Retinal pigment epithelial cell (primary cell): Measurements from ENCODE around the gene C1orf226.

Experiments
- DNase-seq: peaks from one replicate; pipeline ENCODE4 v3.0.0-alpha.2; 2010; ENCODE audit warnings: low read depth
- H3K4me3 ChIP-seq: 2 replicates; pipeline ENCODE4 v1.5.1; 2011; ENCODE audit warnings: mild to moderate bottlenecking, low read length, control low read depth, moderate library complexity
- TF ChIP-seq, protein P1 (sequence below): conservative IDR thresholded peaks from 2 replicates; pipeline ENCODE4 v1.5.1; 2011; ENCODE audit warnings: low read depth, low read length, control low read depth, inconsistent platforms

Gene C1orf226, protein sequence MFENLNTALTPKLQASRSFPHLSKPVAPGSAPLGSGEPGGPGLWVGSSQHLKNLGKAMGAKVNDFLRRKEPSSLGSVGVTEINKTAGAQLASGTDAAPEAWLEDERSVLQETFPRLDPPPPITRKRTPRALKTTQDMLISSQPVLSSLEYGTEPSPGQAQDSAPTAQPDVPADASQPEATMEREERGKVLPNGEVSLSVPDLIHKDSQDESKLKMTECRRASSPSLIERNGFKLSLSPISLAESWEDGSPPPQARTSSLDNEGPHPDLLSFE

DNA sequence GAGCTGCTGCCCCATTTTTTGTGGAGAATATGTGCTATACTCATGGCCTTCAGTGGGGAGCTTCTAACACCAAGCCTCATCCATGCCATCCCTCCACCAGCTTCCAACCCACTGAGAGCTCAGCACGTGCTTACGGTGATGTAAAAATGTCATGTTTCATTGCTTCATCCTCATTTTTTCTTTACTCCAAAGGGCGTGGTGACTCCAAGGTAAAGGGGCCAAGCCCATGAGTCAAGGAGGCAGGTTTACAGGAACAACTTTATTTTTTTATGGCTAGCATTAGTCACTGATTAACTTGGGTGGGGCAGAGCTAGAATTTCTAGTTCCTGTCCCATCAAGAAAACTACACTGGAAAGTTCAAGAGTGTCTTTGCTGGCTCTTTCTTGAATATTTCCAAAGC is at the start of gene C1orf226:
Gene C1orf226, plus strand, starts transcription at position 346 of the 400 bp plus-strand sequence. CDS start 174 bp downstream, outside the sequence.
- no peak for DNase-seq
- TF ChIP-seq, protein P1, sequence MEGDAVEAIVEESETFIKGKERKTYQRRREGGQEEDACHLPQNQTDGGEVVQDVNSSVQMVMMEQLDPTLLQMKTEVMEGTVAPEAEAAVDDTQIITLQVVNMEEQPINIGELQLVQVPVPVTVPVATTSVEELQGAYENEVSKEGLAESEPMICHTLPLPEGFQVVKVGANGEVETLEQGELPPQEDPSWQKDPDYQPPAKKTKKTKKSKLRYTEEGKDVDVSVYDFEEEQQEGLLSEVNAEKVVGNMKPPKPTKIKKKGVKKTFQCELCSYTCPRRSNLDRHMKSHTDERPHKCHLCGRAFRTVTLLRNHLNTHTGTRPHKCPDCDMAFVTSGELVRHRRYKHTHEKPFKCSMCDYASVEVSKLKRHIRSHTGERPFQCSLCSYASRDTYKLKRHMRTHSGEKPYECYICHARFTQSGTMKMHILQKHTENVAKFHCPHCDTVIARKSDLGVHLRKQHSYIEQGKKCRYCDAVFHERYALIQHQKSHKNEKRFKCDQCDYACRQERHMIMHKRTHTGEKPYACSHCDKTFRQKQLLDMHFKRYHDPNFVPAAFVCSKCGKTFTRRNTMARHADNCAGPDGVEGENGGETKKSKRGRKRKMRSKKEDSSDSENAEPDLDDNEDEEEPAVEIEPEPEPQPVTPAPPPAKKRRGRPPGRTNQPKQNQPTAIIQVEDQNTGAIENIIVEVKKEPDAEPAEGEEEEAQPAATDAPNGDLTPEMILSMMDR: no peak
- H3K4me3 ChIP-seq: no peak within 1 kb of the TSS

DNA sequence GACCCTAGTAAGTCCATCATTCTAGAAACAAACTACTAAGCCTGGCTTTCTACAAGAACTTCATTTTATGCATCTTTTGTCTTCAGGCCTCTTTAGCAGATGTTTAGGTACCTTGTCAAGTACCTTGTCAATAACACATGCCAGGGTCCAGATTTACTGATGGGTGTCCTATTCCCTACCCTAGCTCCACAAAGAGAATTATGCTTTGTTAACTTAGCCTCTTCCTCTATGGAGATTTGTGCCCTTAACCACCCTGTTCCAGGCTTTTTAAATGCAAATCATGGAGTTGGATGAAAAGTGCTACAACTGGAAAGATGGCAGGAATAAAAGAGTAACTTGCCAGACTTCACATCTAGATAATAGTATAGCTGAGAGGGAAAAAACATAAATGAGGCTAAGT is 47.5 kb upstream of the C1orf226 start:
- TF ChIP-seq, protein P1: no peak
- no peak for DNase-seq
- H3K4me3 ChIP-seq: no peak overlapping the region

DNA sequence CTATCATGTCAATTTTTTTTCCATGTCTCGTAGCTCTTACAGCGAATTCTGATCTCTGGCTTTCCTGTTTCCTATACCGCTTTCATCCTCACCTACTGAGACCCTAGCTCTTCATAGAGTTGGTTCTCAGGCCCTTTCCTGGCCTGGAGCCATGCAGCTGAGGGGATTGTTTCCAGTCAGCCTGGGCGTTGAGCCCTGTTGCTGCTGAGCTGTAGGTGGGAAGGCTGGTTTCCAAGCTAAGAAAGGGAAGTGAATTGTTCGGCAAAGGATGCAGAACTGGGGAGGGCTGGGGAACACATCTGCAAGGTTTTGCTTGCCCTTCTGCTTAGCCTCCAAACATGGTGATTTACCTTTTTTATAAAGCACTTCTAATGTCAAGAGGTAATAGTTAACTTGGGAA is 46.4 kb upstream of the C1orf226 start:
- no peak overlapping the region for H3K4me3 ChIP-seq
- TF ChIP-seq, protein P1: no peak
- DNase-seq: no peak

DNA sequence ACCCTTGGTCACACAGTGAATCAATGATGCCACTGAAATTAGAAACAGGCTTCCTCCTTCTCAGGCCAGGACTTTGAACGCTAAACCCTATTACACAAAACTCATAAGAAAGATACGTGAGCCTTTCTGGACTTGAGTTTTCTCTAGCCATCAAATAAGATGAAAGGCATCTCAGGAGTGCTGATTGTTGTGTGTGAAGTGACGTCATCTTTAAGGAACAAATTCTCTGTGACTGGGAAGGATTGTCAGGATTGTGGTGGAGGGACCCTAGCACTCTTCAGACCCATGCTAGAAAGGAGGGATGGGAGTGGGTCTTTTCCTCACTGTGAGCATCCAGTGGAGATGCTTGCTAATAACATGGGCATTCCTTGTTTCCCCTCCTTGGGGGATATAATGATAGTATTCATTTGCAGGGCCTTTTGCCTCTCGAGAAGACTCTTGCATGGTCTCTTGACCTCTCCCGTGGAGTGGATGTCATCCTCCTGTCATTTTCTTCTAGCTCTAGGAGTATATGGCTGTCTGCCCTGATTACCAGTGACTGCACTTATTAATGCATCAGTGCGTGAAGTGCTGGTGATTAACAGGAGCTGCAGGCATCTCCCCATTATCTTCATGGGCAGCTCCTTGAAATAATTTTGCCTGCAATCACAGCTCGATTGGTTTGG is 44.8 kb upstream of the C1orf226 start:
- TF ChIP-seq, protein P1: no peak
- no peak for DNase-seq
- H3K4me3 ChIP-seq: no peak overlapping the region

DNA sequence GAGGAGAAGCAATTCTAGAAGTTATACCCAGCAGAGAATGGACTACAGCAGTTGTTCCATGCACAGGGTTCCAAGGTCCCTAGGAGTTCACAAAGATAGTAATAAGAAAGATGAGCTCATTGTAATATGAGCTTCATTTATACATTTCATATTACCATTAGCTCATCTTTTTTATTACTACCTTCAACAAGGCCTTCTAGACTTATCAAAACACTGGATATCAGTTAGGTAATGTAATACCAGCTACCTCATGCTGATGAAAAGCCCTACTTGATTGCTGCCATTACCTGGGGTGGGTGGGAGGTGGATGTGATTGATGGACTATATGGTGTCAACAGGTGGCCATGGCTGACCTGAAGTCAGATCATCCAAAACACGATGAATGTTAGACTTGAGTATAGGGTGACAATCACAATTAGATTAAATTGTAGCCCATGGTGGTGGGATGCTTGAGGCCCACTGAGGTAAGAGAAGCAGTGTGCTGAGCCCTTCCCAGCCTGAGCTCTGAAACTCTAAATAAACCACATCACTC is 39.0 kb upstream of the C1orf226 start:
- TF ChIP-seq, protein P1: no peak
- no peak for DNase-seq
- no peak overlapping the region for H3K4me3 ChIP-seq

DNA sequence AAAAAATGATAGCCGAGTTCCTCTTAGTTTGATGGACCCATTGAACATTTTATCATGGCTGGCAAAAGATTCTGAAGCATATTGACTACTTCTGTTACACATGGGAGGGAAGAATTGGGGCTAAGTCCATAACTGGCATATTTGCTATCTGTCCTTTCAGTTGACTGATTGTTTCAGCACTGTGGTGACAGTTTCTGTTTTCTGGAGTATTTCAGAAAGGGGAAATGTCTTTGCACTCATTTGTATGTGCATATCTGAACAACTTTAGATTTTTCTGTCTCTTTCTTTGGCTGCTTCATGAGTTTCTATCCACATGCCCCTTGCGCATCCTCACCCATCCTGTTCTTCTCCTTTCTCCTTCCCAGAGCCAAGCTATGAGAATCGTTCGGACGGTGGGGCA is 38.1 kb upstream of the C1orf226 start:
- no peak overlapping the region for H3K4me3 ChIP-seq
- DNase-seq: no peak
- TF ChIP-seq, protein P1: no peak
